ENCODE results near the gene UNCX. TPM values are rescaled to one million over a fixed set of nuclear protein-coding genes. Genes with fewer than 3 reads are reported as not detected.

The UNCX gene
- total RNA-seq, 4 donors from 2014 or later, result not detected

DNA sequence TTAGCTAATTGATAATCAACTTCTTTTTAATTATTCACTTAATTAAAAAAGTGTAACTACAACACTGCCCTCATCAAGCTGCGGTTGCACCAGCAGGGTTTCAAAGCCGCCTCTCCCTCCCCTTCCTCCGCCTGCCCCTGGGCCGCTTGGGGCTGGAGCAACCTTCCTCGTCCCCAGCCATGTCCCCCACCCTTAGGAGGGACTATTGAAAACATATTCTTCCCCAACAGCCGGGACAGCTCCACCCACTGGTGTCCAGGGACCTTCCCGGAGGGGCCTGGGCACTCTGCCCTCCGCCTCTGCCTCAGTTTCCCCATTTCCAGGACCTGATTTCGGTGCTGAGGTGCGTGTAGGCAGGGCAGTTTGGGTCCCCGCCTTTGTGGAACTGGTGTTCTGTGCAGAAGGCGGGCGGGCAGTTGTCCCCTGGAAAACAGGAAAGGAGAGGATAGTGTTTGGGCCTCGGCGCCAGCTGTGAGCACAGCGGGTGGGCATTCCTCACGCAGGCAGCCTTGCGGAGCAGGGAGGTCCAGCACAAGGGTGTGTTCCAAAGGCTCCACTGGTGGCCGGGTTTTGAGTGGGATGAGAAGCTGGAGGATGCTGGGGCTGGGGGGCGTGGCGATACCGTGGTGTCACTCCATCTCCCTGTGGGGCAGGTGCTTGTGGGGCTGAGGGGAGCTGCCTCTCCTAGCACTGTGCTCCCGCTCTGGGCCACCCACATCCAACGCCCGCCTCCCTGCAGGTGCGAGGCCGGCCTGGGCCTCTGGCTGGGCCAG lies 15.7 kb downstream of the UNCX start:
- DNase-seq (ENCODE audit: low spot score in 2 of 2), result no peak
- TF ChIP-seq, protein P1, sequence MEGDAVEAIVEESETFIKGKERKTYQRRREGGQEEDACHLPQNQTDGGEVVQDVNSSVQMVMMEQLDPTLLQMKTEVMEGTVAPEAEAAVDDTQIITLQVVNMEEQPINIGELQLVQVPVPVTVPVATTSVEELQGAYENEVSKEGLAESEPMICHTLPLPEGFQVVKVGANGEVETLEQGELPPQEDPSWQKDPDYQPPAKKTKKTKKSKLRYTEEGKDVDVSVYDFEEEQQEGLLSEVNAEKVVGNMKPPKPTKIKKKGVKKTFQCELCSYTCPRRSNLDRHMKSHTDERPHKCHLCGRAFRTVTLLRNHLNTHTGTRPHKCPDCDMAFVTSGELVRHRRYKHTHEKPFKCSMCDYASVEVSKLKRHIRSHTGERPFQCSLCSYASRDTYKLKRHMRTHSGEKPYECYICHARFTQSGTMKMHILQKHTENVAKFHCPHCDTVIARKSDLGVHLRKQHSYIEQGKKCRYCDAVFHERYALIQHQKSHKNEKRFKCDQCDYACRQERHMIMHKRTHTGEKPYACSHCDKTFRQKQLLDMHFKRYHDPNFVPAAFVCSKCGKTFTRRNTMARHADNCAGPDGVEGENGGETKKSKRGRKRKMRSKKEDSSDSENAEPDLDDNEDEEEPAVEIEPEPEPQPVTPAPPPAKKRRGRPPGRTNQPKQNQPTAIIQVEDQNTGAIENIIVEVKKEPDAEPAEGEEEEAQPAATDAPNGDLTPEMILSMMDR (IDR thresholded peaks at IDR 0.05), result no peak
- TF ChIP-seq POLR2A (IDR thresholded peaks at IDR 0.05), result no peak
- no peak overlapping the region for H3K4me3 ChIP-seq (ENCODE audit: low read depth, poor library complexity, severe bottlenecking)
- WGBS, 2 donors, result 6 to 11% methylated on average over 23 to 25 of the region's 27 CpGs
- intact Hi-C loops (cut with DNase I; ENCODE audit: low total_unique reads), result no loop called here

DNA sequence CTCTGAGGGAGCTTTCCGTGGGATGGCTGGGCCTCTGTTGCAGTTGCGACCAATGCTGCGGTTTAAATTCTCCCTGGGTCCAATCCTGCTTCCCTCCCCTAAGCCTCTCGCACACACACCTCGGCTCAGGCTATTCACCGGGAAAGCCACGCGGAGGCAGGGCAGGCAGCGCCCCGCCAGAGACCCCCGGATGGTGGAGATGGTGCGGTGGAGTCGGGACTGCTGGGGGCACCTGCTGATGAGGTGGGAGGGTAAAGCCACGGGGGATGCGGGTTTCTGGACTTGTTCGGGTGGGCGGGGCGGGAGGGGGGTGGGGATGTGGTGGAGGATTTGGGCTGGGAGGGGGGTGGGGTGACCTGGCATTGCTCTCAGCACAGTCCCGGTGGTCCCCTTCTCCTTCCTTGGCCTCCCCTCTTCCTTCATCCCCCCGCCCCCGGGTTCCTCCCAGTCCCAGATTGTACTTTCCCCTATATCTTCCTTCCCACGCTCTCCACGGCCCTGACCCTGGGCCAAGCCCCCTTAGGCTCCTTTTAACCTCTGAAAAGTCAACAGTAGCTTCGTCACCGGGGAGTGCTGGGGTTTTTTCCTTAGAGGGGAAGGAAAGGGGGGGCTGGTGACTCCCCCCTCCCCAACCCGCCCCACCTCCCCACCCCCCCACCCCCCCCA lies 16.4 kb downstream of the UNCX start:
- 2 to 5% methylated on average over 22 to 25 of the region's 26 CpGs for WGBS, 2 donors
- no peak for TF ChIP-seq POLR2A (IDR thresholded peaks at IDR 0.05)
- TF ChIP-seq, protein P1 (IDR thresholded peaks at IDR 0.05), result no peak
- intact Hi-C loops (cut with DNase I; ENCODE audit: low total_unique reads), result no loop called here

DNA sequence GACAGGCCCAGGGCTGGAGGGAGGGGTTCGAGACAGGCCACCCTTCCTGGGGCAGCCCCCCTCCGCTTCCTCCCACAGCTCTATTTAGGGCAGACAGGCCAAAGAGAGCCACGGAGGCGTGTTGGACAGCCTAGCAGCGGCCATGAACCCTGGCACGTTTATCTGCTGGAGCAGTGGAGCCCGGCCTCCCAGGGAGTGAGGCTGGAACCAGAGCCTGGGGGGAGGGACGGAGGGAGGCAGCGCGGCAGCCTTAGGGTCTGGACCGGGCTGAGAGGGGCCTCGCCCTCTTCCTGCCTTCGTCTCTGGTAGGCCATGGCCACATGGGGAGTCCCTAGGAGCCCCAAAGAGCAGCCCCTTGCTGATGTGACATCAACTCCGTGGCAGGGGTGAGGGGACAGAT lies 17.1 kb downstream of the UNCX start:
- intact Hi-C loops (cut with DNase I; ENCODE audit: low total_unique reads), result no loop called here
- no peak for DNase-seq (ENCODE audit: low spot score in 2 of 2)
- TF ChIP-seq, protein P1 (IDR thresholded peaks at IDR 0.05), result no peak
- no peak for TF ChIP-seq POLR2A (IDR thresholded peaks at IDR 0.05)
- WGBS, 2 donors, result 9 to 10% methylated on average over 7 to 14 of the region's 14 CpGs
- no peak overlapping the region for H3K4me3 ChIP-seq (ENCODE audit: low read depth, poor library complexity, severe bottlenecking)

More for the DNA sequence above, 16.4 kb downstream of the UNCX start:
- DNase-seq (ENCODE audit: low spot score in 2 of 2), result no peak
- no peak overlapping the region for H3K4me3 ChIP-seq (ENCODE audit: low read depth, poor library complexity, severe bottlenecking)

DNA sequence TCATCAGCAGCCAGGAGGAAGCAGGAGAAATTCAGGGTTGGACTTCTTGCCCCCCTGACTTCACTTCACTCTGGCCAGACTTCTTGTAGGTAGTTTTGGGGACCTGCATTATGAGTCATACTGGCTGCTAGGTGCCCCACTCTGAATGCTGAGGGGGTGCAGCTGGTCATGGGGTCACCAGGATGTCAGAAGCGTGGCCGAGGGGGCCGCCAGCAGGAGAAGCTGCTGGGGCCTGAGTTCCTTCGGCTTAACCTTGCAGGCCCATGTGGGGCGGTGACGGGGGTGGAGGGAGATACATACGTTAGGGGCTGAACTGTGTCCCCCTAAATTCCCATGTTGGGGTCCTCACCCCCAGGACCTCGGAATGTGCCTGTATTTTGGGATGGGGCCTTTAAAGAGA lies 18.2 kb downstream of the UNCX start:
- no peak overlapping the region for H3K4me3 ChIP-seq (ENCODE audit: low read depth, poor library complexity, severe bottlenecking)
- 86 to 89% methylated on average over 8 of the region's 8 CpGs for WGBS, 2 donors
- intact Hi-C loops (cut with DNase I; ENCODE audit: low total_unique reads), result no loop called here
- DNase-seq (ENCODE audit: low spot score in 2 of 2), result no peak
- TF ChIP-seq, protein P1 (IDR thresholded peaks at IDR 0.05), result no peak
- TF ChIP-seq POLR2A (IDR thresholded peaks at IDR 0.05), result no peak

DNA sequence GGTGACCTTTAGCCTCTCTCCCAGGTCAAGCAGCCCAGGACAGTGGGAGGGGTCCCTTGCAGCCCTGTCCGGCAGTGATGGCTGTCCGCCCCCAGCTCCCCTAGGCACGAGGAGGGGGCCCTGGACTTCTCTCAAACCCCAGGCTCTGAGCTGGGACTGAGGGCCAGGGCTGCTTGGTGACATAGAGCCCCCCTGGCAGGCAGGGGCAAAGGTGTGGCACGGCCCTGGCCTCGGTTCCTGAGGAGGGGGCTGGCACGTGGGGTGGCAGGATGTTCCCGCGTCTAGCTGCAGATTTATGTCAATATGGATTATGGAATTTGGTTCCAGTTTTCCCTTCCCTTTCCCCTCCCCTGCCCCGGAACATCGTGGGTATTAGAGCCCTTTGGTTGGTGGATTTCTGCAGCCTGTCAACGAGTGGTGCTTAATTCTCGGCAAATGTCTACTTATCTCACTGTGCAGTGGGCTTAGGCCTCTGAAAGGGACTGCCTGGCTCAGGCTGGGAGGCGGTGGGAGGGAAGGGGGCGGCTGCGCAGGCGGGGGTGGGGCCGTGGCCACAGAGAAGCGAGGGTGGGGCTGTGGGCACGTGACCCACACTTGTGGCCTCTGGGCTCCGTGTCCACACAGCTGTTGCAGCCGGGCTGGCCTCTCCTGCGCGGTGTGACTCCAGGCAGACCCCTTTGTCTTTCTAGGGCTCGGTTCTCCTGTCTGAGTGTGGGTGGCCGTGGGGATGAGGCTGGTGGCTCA lies 19.3 kb downstream of the UNCX start:
- intact Hi-C loops (cut with DNase I; ENCODE audit: low total_unique reads), result no loop called here
- TF ChIP-seq, protein P1 (IDR thresholded peaks at IDR 0.05), result no peak
- no peak for TF ChIP-seq POLR2A (IDR thresholded peaks at IDR 0.05)
- H3K4me3 ChIP-seq (ENCODE audit: low read depth, poor library complexity, severe bottlenecking), result no peak overlapping the region
- WGBS, 2 donors, result 44 to 57% methylated on average over 21 to 25 of the region's 25 CpGs
- no peak for DNase-seq (ENCODE audit: low spot score in 2 of 2)

Measured in lower leg skin (tissue), 4 donors.